ENCODE data around the gene FOSB. TPM values are rescaled to one million over a fixed set of nuclear protein-coding genes. Genes with fewer than 3 reads are reported as not detected.

FOSB gene
- total RNA-seq, 1 experiment from 2014 or later = 6.4 TPM

GRCh38 chr19:45505996-45506245, 38.1 kb downstream of the FOSB start:
- H3K9me3 ChIP-seq = no peaks in the 10 kb centered on the region
- no peak for TF ChIP-seq CTCF (IDR thresholded peaks at IDR 0.05; ENCODE audit: insufficient read depth in 1 of 2, low read depth in 1 of 2, low read length in 1 of 2, severe bottlenecking in 1 of 2, unreplicated experiment in 1 of 2)
- peaks cover 11% of the 10 kb centered on the region for H3K4me1 ChIP-seq
- H3K27me3 Mint-ChIP-seq (ENCODE audit: insufficient read depth, unreplicated experiment) = no peaks in the 10 kb centered on the region
- H3K27ac Mint-ChIP-seq (ENCODE audit: unreplicated experiment) = peak overlapping the region; percentile 74
- no peaks in the 10 kb centered on the region for H3K36me3 ChIP-seq (ENCODE audit: control insufficient read depth, insufficient read depth, low read length)
- DNase-seq = no peak
- peak overlapping the region; percentile 91 for H3K4me3 Mint-ChIP-seq (ENCODE audit: unreplicated experiment)
- ChIA-PET POLR2A (no interaction called here), CTCF (no interaction called here)
- H3K4me1 Mint-ChIP-seq (ENCODE audit: low read depth, unreplicated experiment) = peaks cover 12% of the 10 kb centered on the region
- no peaks in the 10 kb centered on the region for H3K9me3 Mint-ChIP-seq (ENCODE audit: unreplicated experiment)
- no peaks in the 10 kb centered on the region for H3K27me3 ChIP-seq (replicated peaks; ENCODE audit: control insufficient read depth, insufficient read depth, low read length)
- intact Hi-C loops (cut with micrococcal nuclease; ENCODE audit: unreplicated experiment) = loop anchor here (1.0 to 2.0 kb wide), 2 partner anchors 9 to 13 kb away; partner anchors contain the start of gene RTN2
- H3K4me3 ChIP-seq (ENCODE audit: low read depth, low read length) = peak overlapping the region; percentile 80
- no TSS peak for BruUV-seq (replicated peaks)
- peaks cover 25% of the 10 kb centered on the region for H3K36me3 Mint-ChIP-seq (ENCODE audit: insufficient read depth, unreplicated experiment)

- Histone ChIP-seq H3K36me3 (ENCODE audit: control insufficient read depth, insufficient read depth, low read length) (no peaks in the 10 kb centered on the region), H3K4me3 (ENCODE audit: low read depth, low read length) (peak overlapping the region; percentile 80), H3K27me3 (replicated peaks; ENCODE audit: control insufficient read depth, insufficient read depth, low read length) (no peaks in the 10 kb centered on the region), H3K4me1 (peaks cover 11% of the 10 kb centered on the region), H3K9me3 (no peaks in the 10 kb centered on the region)
- Mint-ChIP-seq H3K27ac (ENCODE audit: unreplicated experiment) (peak overlapping the region; percentile 74), H3K4me3 (ENCODE audit: unreplicated experiment) (peak overlapping the region; percentile 91), H3K4me1 (ENCODE audit: low read depth, unreplicated experiment) (peaks cover 12% of the 10 kb centered on the region), H3K36me3 (ENCODE audit: insufficient read depth, unreplicated experiment) (peaks cover 30% of the 10 kb centered on the region), H3K9me3 (ENCODE audit: unreplicated experiment) (no peaks in the 10 kb centered on the region), H3K27me3 (ENCODE audit: insufficient read depth, unreplicated experiment) (no peaks in the 10 kb centered on the region)
- intact Hi-C loops (cut with micrococcal nuclease; ENCODE audit: unreplicated experiment) = loop anchor here (1.0 to 2.0 kb wide), 2 partner anchors 9 to 14 kb away; partner anchors contain the start of gene RTN2
- TF ChIP-seq CTCF (IDR thresholded peaks at IDR 0.05; ENCODE audit: insufficient read depth in 1 of 2, low read depth in 1 of 2, low read length in 1 of 2, severe bottlenecking in 1 of 2, unreplicated experiment in 1 of 2) = peak; percentile 39 to 77
- peak; percentile 96 to 98 for DNase-seq
- BruUV-seq (replicated peaks) = TSS peak; percentile 60
- POLR2A ChIA-PET = no interaction called here
- CTCF ChIA-PET = no interaction called here
Observed at GRCh38 chr19:45506246-45506988, 38.6 kb downstream of the FOSB start.

- ChIA-PET CTCF (no interaction called here), POLR2A (interaction anchor here (0.6 kb wide), 1 partner anchor 162 kb away, joined by 4 read pairs; no protein-coding TSS in a partner anchor)
- peaks cover 34% of the 10 kb centered on the region for H3K36me3 Mint-ChIP-seq (ENCODE audit: insufficient read depth, unreplicated experiment)
- peak; percentile 89 for DNase-seq
- intact Hi-C loops (cut with micrococcal nuclease; ENCODE audit: unreplicated experiment) = loop anchor here (1.0 to 2.0 kb wide), 2 partner anchors 10 to 14 kb away; partner anchors contain the start of gene RTN2
- Histone ChIP-seq H3K27me3 (replicated peaks; ENCODE audit: control insufficient read depth, insufficient read depth, low read length) (no peaks in the 10 kb centered on the region), H3K4me3 (ENCODE audit: low read depth, low read length) (peak within 1 kb of the TSS; percentile 80), H3K9me3 (no peaks in the 10 kb centered on the region), H3K4me1 (peaks cover 11% of the 10 kb centered on the region), H3K36me3 (ENCODE audit: control insufficient read depth, insufficient read depth, low read length) (no peaks in the 10 kb centered on the region)
- peak within 1 kb of the TSS; percentile 74 for H3K27ac Mint-ChIP-seq (ENCODE audit: unreplicated experiment)
- BruUV-seq (replicated peaks) = no TSS peak
- no peaks in the 10 kb centered on the region for H3K27me3 Mint-ChIP-seq (ENCODE audit: insufficient read depth, unreplicated experiment)
- H3K9me3 Mint-ChIP-seq (ENCODE audit: unreplicated experiment) = no peaks in the 10 kb centered on the region
- peaks cover 12% of the 10 kb centered on the region for H3K4me1 Mint-ChIP-seq (ENCODE audit: low read depth, unreplicated experiment)
- H3K4me3 Mint-ChIP-seq (ENCODE audit: unreplicated experiment) = peak within 1 kb of the TSS; percentile 91
- TF ChIP-seq CTCF (IDR thresholded peaks at IDR 0.05; ENCODE audit: insufficient read depth in 1 of 2, low read depth in 1 of 2, low read length in 1 of 2, severe bottlenecking in 1 of 2, unreplicated experiment in 1 of 2) = no peak
Observed at GRCh38 chr19:45506989-45507871, 39.4 kb downstream of the FOSB start, which contains the start of gene VASP. VASP (plus strand) TSS chr19:45507479; CDS start chr19:45507772, 293 bp downstream.
